ENCODE measurements around the gene TTLL3.
"Not testable (repeated sequence)": the region's sequence is repeated elsewhere in the genome, so short reads cannot be mapped to it uniquely, and the experiment has no call there.

TTLL3 gene

GRCh38 chr3:9809615-9810432 is at the start of gene TTLL3:
TTLL3 (plus strand) TSS chr3:9810262; CDS start chr3:9810662, 400 bp downstream.
- peak in 1 of 3 experiments; percentile 45 for DNase-seq (ENCODE audit: low read depth in 3 of 3)

GRCh38 chr3:9760779-9761505 is 49.1 kb upstream of the TTLL3 start:
- no peak for DNase-seq (ENCODE audit: low read depth in 3 of 3)

- DNase-seq (ENCODE audit: low read depth in 3 of 3): no peak
Measured at GRCh38 chr3:9761919-9762318, 48.1 kb upstream of the TTLL3 start.

GRCh38 chr3:9762871-9763270 is 47.2 kb upstream of the TTLL3 start:
- DNase-seq (ENCODE audit: low read depth in 3 of 3): no peak

- no peak for DNase-seq (ENCODE audit: low read depth in 3 of 3)
Measured at GRCh38 chr3:9765865-9766264, 44.2 kb upstream of the TTLL3 start.

GRCh38 chr3:9767418-9767817 is 42.6 kb upstream of the TTLL3 start:
- no peak for DNase-seq (ENCODE audit: low read depth in 3 of 3)

- DNase-seq (ENCODE audit: low read depth in 3 of 3): no peak
Measured at GRCh38 chr3:9768141-9768775, 41.8 kb upstream of the TTLL3 start.

GRCh38 chr3:9769012-9769411 is 41.0 kb upstream of the TTLL3 start:
- no peak for DNase-seq (ENCODE audit: low read depth in 3 of 3)

- DNase-seq (ENCODE audit: low read depth in 3 of 3): peak in 2 of 3 experiments; percentile 43 to 71
Measured at GRCh38 chr3:9769426-9770275, 40.4 kb upstream of the TTLL3 start, which contains the start of gene CAMK1. CAMK1 (minus strand) TSS chr3:9769947; CDS start chr3:9767749, 2,198 bp downstream.

- DNase-seq (ENCODE audit: low read depth in 3 of 3): no peak
Measured at GRCh38 chr3:9770276-9770812, 39.7 kb upstream of the TTLL3 start.

- not testable (repeated sequence) for DNase-seq (ENCODE audit: low read depth in 3 of 3)
Measured at GRCh38 chr3:9771007-9771406, 39.1 kb upstream of the TTLL3 start.

- peak in 1 of 3 experiments; percentile 22 for DNase-seq (ENCODE audit: low read depth in 3 of 3)
Measured at GRCh38 chr3:9776896-9777693, 33.0 kb upstream of the TTLL3 start.

GRCh38 chr3:9777694-9778021 is 32.4 kb upstream of the TTLL3 start:
- DNase-seq (ENCODE audit: low read depth in 3 of 3): no peak

GRCh38 chr3:9778143-9779074 is 31.7 kb upstream of the TTLL3 start:
- DNase-seq (ENCODE audit: low read depth in 3 of 3): peak; percentile 49 to 68 (median 58)

- no peak for DNase-seq (ENCODE audit: low read depth in 3 of 3)
Measured at GRCh38 chr3:9779075-9779593, 30.9 kb upstream of the TTLL3 start.

- peak in 1 of 3 experiments; percentile 29 for DNase-seq (ENCODE audit: low read depth in 3 of 3)
Measured at GRCh38 chr3:9779721-9780457, 30.2 kb upstream of the TTLL3 start.

- no peak for DNase-seq (ENCODE audit: low read depth in 3 of 3)
Measured at GRCh38 chr3:9780458-9780812, 29.6 kb upstream of the TTLL3 start.

GRCh38 chr3:9780910-9781309 is 29.2 kb upstream of the TTLL3 start:
- DNase-seq (ENCODE audit: low read depth in 3 of 3): no peak
